ENCODE data around the gene SHB. TPM values are rescaled to one million over a fixed set of nuclear protein-coding genes. Genes with fewer than 3 reads are reported as not detected.

Gene SHB
- total and polyA plus RNA-seq, 2 of the 13 experiments (the other 11 are each of a cell fraction or from before 2014, with no cell fraction given), result 19.4 to 20.7 TPM

GRCh38 chr9:38109601-38110000 is 40.6 kb upstream of the SHB start (continued):
- TF ChIP-seq ZBTB14 (CRISPR knock-in tag; IDR thresholded peaks at IDR 0.05) (no peak), LCORL (IDR thresholded peaks at IDR 0.05) (no peak), LCORL (CRISPR knock-in tag; IDR thresholded peaks at IDR 0.05) (no peak), ETV6 (CRISPR knock-in tag; conservative IDR thresholded peaks at IDR 0.05) (no peak), ZNF746 (CRISPR knock-in tag; IDR thresholded peaks at IDR 0.05) (no peak), ZNF770 (CRISPR knock-in tag; IDR thresholded peaks at IDR 0.05) (no peak)

GRCh38 chr9:38108326-38108725 is 39.3 kb upstream of the SHB start:
- Histone ChIP-seq H2AFZ (ENCODE audit: low read length) (no peak overlapping the region), H3K4me2 (ENCODE audit: low read depth, low read length) (no peak overlapping the region), H3K27ac (ENCODE audit: extremely low read length, insufficient read depth, low read length) (no peak overlapping the region), H4K20me1 (ENCODE audit: insufficient read depth, low read length) (no peaks in the 10 kb centered on the region), H3K4me1 (ENCODE audit: insufficient read depth, low read length) (no peaks in the 10 kb centered on the region), H3K4me3 (replicated peaks in 1 of 3; ENCODE audit: insufficient read depth in 1 of 3, low read depth in 2 of 3, low read length in 3 of 3) (no peak overlapping the region), H3K36me3 (replicated peaks in 1 of 2; ENCODE audit: control insufficient read depth in 1 of 2, insufficient read depth in 2 of 2, low read length in 2 of 2) (no peaks in the 10 kb centered on the region), H3K27me3 (ENCODE audit: control insufficient read depth in 1 of 2, insufficient read depth in 2 of 2, low read length in 2 of 2) (peaks cover 0 to 15% of the 10 kb centered on the region in 2 experiments; a peak in 3 of 5 replicates), H3K79me2 (ENCODE audit: insufficient read depth, low read length) (no peaks in the 10 kb centered on the region), H3K9me3 (ENCODE audit: low read length) (no peaks in the 10 kb centered on the region), H3K9ac (ENCODE audit: insufficient read depth, low read depth, low read length) (no peak overlapping the region)
- CTCF ChIA-PET (ENCODE audit: low intra/inter-chr PET ratio, low total read pairs), result no interaction called here
- in situ Hi-C loops (cut with HindIII; ENCODE audit: extremely low pct_ligation_motif_present, low pct_unique_long_range_greater_than_20kb) (no loop called here), intact Hi-C loops (cut with micrococcal nuclease; ENCODE audit: unreplicated experiment) (no loop called here)
- BruUV-seq (replicated peaks), result no TSS peak
- POLR2A ChIA-PET, result interaction anchor here (1.0 kb wide), 1 partner anchor 9 kb away, joined by 3 read pairs; no protein-coding TSS in a partner anchor
- ATAC-seq (no peak), FAIRE-seq (no peak), DNase-seq (ENCODE audit: low spot score) (no peak)
- WGBS (ENCODE audit: low lambda C conversion rate), result 38% methylated on average over 1 of the region's 1 CpG
- TF ChIP-seq MYNN (CRISPR knock-in tag; IDR thresholded peaks at IDR 0.05; ENCODE audit: low read depth) (no peak), WIZ (CRISPR knock-in tag; IDR thresholded peaks at IDR 0.05) (no peak), ARNT (IDR thresholded peaks at IDR 0.05) (no peak), ZNF256 (CRISPR knock-in tag; conservative IDR thresholded peaks at IDR 0.05) (no peak)
- TF ChIP-seq, protein P1, sequence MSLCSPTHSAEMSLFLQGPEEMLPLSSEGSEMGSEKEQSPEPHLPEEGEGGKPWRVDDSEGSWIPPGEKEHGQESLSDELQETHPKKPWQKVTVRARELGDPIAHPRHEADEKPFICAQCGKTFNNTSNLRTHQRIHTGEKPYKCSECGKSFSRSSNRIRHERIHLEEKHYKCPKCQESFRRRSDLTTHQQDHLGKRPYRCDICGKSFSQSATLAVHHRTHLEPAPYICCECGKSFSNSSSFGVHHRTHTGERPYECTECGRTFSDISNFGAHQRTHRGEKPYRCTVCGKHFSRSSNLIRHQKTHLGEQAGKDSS (CRISPR knock-in tag; IDR thresholded peaks at IDR 0.05; ENCODE audit: borderline replicate concordance, low read depth), result 0 out of 2 replicates have a peak, but pooled peaks have one; percentile 34

Measured in HepG2 (cell line).